ENCODE measurements around the gene PGAM5. TPM values are rescaled to one million over a fixed set of nuclear protein-coding genes. Genes with fewer than 3 reads are reported as not detected.

PGAM5 gene
- total and polyA plus RNA-seq, 2 of the 4 experiments (the other 2 are of a cell fraction): 25.2 to 37.8 TPM

DNA sequence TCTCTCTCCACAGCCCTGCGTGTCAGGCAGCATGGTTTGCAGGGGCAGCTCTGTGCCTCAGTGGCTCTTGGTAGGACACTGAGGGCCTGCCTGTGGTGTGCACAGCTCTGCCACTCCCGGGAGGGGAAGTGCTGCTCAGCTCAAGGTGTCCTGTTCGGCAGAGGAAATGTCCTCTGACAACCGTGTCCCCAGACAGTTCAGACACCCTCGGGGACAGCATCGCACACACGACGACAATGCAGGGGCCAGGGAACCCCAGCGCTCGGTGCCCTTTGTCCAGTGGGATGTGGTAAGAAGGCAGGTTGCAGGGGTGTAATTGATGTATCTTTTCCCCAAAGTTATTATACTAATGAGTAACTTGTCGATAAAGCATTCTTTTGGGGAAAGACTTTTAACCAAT is 36.8 kb downstream of the PGAM5 start:
- Histone ChIP-seq H4K20me1 (ENCODE audit: insufficient read depth, low read length) (peaks cover 83% of the 10 kb centered on the region), H2BK120ac (ENCODE audit: low read depth, low read length) (no peak overlapping the region), H3K4ac (ENCODE audit: low read depth, low read length) (no peak overlapping the region), H3K79me1 (ENCODE audit: low read depth in 1 of 2, low read length in 2 of 2) (peaks cover 40 to 80% of the 10 kb centered on the region in 2 experiments), H4K91ac (ENCODE audit: insufficient read depth, low read depth, low read length) (no peak overlapping the region), H3K36me3 (ENCODE audit: control insufficient read depth, insufficient read depth, low read length) (peaks cover 69% of the 10 kb centered on the region), H3K23ac (ENCODE audit: low read depth, low read length) (no peak overlapping the region), H3K4me3 (ENCODE audit: insufficient read depth, low read depth, low read length) (no peak overlapping the region), H2BK15ac (ENCODE audit: low read depth, low read length) (no peak overlapping the region), H3K9me1 (ENCODE audit: insufficient read depth, low read length) (peaks cover 4% of the 10 kb centered on the region), H3K56ac (ENCODE audit: extremely low read depth, insufficient read depth, low read length) (no peak overlapping the region), H3K18ac (ENCODE audit: low read depth, low read length) (no peak overlapping the region), H2BK5ac (ENCODE audit: low read depth, low read length, poor library complexity, severe bottlenecking) (no peak overlapping the region), H4K8ac (ENCODE audit: low read depth in 2 of 2, low read length in 2 of 2) (no peak overlapping the region), H3K27me3 (ENCODE audit: control insufficient read depth, insufficient read depth, low read length) (no peaks in the 10 kb centered on the region), H3K9me3 (ENCODE audit: control insufficient read depth, insufficient read depth, low read length) (no peaks in the 10 kb centered on the region), H3K27ac (ENCODE audit: insufficient read depth, low read length) (no peak overlapping the region), H3K9ac (ENCODE audit: low read depth, low read length) (no peak overlapping the region), H3K14ac (replicated peaks; ENCODE audit: low read depth, low read length) (no peak overlapping the region), H2AFZ (replicated peaks; ENCODE audit: low read length, poor library complexity) (no peak overlapping the region), H2BK20ac (ENCODE audit: low read depth, low read length) (no peak overlapping the region), H3K4me1 (ENCODE audit: control insufficient read depth, insufficient read depth, low read length) (peaks cover 5% of the 10 kb centered on the region; the same call in 1 of the 2 replicates), H3K4me2 (ENCODE audit: low read depth, low read length) (no peak overlapping the region), H4K5ac (ENCODE audit: low read depth, low read length) (no peak overlapping the region), H2AK5ac (ENCODE audit: low read depth, low read length) (no peak overlapping the region), H2AK9ac (replicated peaks; ENCODE audit: low read depth, low read length, poor library complexity) (no peak overlapping the region)
- no peak for DNase-seq
- TF ChIP-seq MXI1 (IDR thresholded peaks at IDR 0.05; ENCODE audit: borderline replicate concordance, low read depth, low read length) (no peak), MAZ (IDR thresholded peaks at IDR 0.05; ENCODE audit: borderline replicate concordance, low read depth, low read length) (no peak), POLR2A (IDR thresholded peaks at IDR 0.05; ENCODE audit: low read depth, low read length) (no peak), CHD1 (IDR thresholded peaks at IDR 0.05; ENCODE audit: low read depth, low read length) (no peak), CEBPB (IDR thresholded peaks at IDR 0.05; ENCODE audit: low read depth, low read length) (no peak), BHLHE40 (IDR thresholded peaks at IDR 0.05; ENCODE audit: low read depth, low read length) (no peak), RAD21 (IDR thresholded peaks at IDR 0.05; ENCODE audit: low read length) (no peak), RCOR1 (IDR thresholded peaks at IDR 0.05; ENCODE audit: insufficient replicate concordance, low read length) (no peak), MAFK (IDR thresholded peaks at IDR 0.05; ENCODE audit: low read depth, low read length) (no peak), RFX5 (IDR thresholded peaks at IDR 0.05; ENCODE audit: low read depth, low read length) (no peak), NFE2L2 (IDR thresholded peaks at IDR 0.05; ENCODE audit: low read depth, low read length) (no peak)
- TF ChIP-seq, protein P1, sequence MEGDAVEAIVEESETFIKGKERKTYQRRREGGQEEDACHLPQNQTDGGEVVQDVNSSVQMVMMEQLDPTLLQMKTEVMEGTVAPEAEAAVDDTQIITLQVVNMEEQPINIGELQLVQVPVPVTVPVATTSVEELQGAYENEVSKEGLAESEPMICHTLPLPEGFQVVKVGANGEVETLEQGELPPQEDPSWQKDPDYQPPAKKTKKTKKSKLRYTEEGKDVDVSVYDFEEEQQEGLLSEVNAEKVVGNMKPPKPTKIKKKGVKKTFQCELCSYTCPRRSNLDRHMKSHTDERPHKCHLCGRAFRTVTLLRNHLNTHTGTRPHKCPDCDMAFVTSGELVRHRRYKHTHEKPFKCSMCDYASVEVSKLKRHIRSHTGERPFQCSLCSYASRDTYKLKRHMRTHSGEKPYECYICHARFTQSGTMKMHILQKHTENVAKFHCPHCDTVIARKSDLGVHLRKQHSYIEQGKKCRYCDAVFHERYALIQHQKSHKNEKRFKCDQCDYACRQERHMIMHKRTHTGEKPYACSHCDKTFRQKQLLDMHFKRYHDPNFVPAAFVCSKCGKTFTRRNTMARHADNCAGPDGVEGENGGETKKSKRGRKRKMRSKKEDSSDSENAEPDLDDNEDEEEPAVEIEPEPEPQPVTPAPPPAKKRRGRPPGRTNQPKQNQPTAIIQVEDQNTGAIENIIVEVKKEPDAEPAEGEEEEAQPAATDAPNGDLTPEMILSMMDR (conservative IDR thresholded peaks at IDR 0.05; ENCODE audit: low read depth, low read length): no peak
- TF ChIP-seq, protein P2, sequence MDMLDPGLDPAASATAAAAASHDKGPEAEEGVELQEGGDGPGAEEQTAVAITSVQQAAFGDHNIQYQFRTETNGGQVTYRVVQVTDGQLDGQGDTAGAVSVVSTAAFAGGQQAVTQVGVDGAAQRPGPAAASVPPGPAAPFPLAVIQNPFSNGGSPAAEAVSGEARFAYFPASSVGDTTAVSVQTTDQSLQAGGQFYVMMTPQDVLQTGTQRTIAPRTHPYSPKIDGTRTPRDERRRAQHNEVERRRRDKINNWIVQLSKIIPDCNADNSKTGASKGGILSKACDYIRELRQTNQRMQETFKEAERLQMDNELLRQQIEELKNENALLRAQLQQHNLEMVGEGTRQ (IDR thresholded peaks at IDR 0.05; ENCODE audit: low read depth, low read length): no peak
- ATAC-seq (ENCODE audit: low read depth): no peak
- in situ Hi-C loops (cut with MboI; ENCODE audit: low sequenced_read_pairs) (no loop called here), intact Hi-C loops (cut with micrococcal nuclease) (no loop called here), dilution Hi-C loops (cut with HindIII; ENCODE audit: low sequenced_read_pairs, unreplicated experiment) (no loop called here)
- ChIA-PET POLR2A (ENCODE audit: unreplicated experiment) (no interaction called here), CTCF (no interaction called here)
- no TSS peak for BruUV-seq (replicated peaks)
- 100% methylated on average over 1 of the region's 11 CpGs; no CpG with 5 or more reads in 1 of the 2 experiments for WGBS, 2 experiments (ENCODE audit: extremely low coverage in 2 of 2, insufficient read length in 1 of 2)
